ENCODE results near the gene NPY.

The NPY gene

GRCh38 chr7:24318326-24318725, 34.3 kb downstream of the NPY start:
- no peak for DNase-seq

- DNase-seq: no peak
These were observed 35.2 kb downstream of the NPY start for GRCh38 chr7:24319209-24319608.

- DNase-seq: no peak
These were observed 40.0 kb downstream of the NPY start for GRCh38 chr7:24323961-24324480.

GRCh38 chr7:24325708-24326107, 41.7 kb downstream of the NPY start:
- DNase-seq: no peak

GRCh38 chr7:24328050-24328449, 44.1 kb downstream of the NPY start:
- DNase-seq: no peak

- no peak for DNase-seq
These were observed 44.9 kb downstream of the NPY start for GRCh38 chr7:24328894-24329293.

- DNase-seq: no peak
These were observed 50.0 kb downstream of the NPY start for GRCh38 chr7:24334012-24334411.

- no peak for DNase-seq
These were observed 50.6 kb downstream of the NPY start for GRCh38 chr7:24334627-24335026.

GRCh38 chr7:24336461-24336860, 52.5 kb downstream of the NPY start:
- no peak for DNase-seq

- DNase-seq: no peak
These were observed 53.2 kb downstream of the NPY start for GRCh38 chr7:24337180-24337579.

- DNase-seq: no peak
These were observed 55.6 kb downstream of the NPY start for GRCh38 chr7:24339575-24339974.

GRCh38 chr7:24340727-24341126, 56.7 kb downstream of the NPY start:
- no peak for DNase-seq

All from CD4-positive, alpha-beta T cell treated with Interleukin-4 for 4 hours (primary cell).